Aorta (tissue), 5 donors: ENCODE measurements around the gene HACD4. TPM values are rescaled to one million over a fixed set of nuclear protein-coding genes. Genes with fewer than 3 reads are reported as not detected.

Experiments
- ATAC-seq: fragments of 200-7000 bp; cut with Tn5 transposase; one replicate; pipeline ENCODE4 v1.9.1; 2022; ENCODE audit warnings: moderate library complexity; ENCODE audit not compliant: low FRiP score
- DNase-seq, 2 donors: peaks; one replicate each; pipeline ENCODE4 v3.0.0-alpha.2; 2020
- H3K27ac ChIP-seq, 2 donors: one replicate each; pipeline ENCODE4 v1.5.1; 2013; ENCODE audit warnings: low read length in 2 of 2, mild to moderate bottlenecking in 2 of 2, moderate library complexity in 2 of 2, control low read depth in 1 of 2, inconsistent platforms in 1 of 2, low read depth in 1 of 2
- H3K27me3 ChIP-seq, 2 donors: one replicate each; pipeline ENCODE4 v1.6.1; 2013; ENCODE audit warnings: control low read depth in 1 of 2, low read length in 1 of 2, mild to moderate bottlenecking in 1 of 2, moderate library complexity in 1 of 2; ENCODE audit not compliant: insufficient read depth in 2 of 2, control insufficient read depth in 1 of 2
- H3K36me3 ChIP-seq, 2 donors: one replicate each; pipeline ENCODE4 v1.6.1; 2013; ENCODE audit warnings: control low read depth in 1 of 2, low read length in 1 of 2, mild to moderate bottlenecking in 1 of 2; ENCODE audit not compliant: insufficient read depth in 2 of 2, control insufficient read depth in 1 of 2
- H3K4me1 ChIP-seq, 2 donors: one replicate each; pipeline ENCODE4 v1.6.1; 2013; ENCODE audit warnings: low read length in 2 of 2, control low read depth in 1 of 2, mild to moderate bottlenecking in 1 of 2, moderate library complexity in 1 of 2; ENCODE audit not compliant: insufficient read depth in 2 of 2, control insufficient read depth in 1 of 2
- H3K4me3 ChIP-seq, 2 donors: one replicate each; pipeline ENCODE4 v1.5.1; 2013; ENCODE audit warnings: low read length in 2 of 2, control low read depth in 1 of 2, mild to moderate bottlenecking in 1 of 2
- H3K9me3 ChIP-seq: one replicate; pipeline ENCODE4 v1.6.1; 2013; ENCODE audit warnings: mild to moderate bottlenecking, low read length; ENCODE audit not compliant: control insufficient read depth
- WGBS, 2 donors: extraction: QIAGEN DNeasy Blood & Tissue Kit; methylation state at CpG; one replicate each; pipeline ENCODE4 v1.1.7; 2013; 5-methylcytosine and 5-hydroxymethylcytosine counted together
- intact Hi-C, 2 donors: fragments of 100-400 bp; cut with DNase I; formaldehyde crosslinking; loops; one replicate each; pipeline versions ENCODE4 v1.14.2 to v1.15.0; 2022
- polyA plus RNA-seq, 2 donors: library from polyadenylated mRNA; stranded (reverse); fragments of 200-250 nt; gene quantifications; one replicate each; pipeline ENCODE4 v1.2.3, GENCODE V29; 2013
- total RNA-seq, 2 donors: library from RNA; stranded (reverse); fragmentation: NEBNext Ultra II Directional; extraction: Animal tissue kit (Norgen Biotek cat#: 25700); gene quantifications; one replicate each; pipeline ENCODE4 v1.2.1, GENCODE V29; 2021
- donor health status: healthy with polysubstance abuse.
- donor health status: Bipolar disorder and iron deficiency.
- donor health status: DM: no; HTN: no; CAD: no.
- donor health status: DM: no; HTN: no; CAD: no.
- donor health status: DM: yes; HTN: yes; CAD: no.

The HACD4 gene
- total and polyA plus RNA-seq, 4 donors, result 1.3 to 6.8 (median 4.3) TPM

DNA sequence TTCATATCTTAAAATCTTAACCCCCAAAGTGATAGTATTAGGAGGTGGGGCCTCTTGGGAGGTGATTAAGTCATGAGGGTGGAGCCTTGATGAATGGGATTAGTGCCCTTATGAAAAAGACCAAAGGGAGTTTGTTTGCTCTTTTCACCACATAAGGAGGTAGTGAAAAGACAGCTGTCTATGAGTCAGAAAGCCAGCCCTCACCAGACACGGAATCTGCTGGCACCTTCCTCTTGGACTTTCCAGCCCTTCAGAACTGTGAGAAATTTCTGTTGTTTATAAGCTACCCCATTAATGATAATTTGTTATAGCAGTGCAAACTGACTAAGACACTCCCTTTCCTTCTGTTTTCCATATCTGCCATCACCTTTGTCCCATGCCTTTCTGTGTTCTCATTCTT is 25.5 kb upstream of the HACD4 start:
- ATAC-seq (no peak), DNase-seq (no peak)
- H3K36me3 ChIP-seq, result no peaks in the 10 kb centered on the region
- no peaks in the 10 kb centered on the region for H3K27me3 ChIP-seq
- no peaks in the 10 kb centered on the region for H3K4me1 ChIP-seq
- H3K27ac ChIP-seq, result no peak overlapping the region
- WGBS, 2 donors, result 56 to 67% methylated on average over 1 of the region's 1 CpG
- intact Hi-C loops, result no loop called here
- H3K4me3 ChIP-seq, result no peak overlapping the region
- H3K9me3 ChIP-seq, result no peaks in the 10 kb centered on the region

DNA sequence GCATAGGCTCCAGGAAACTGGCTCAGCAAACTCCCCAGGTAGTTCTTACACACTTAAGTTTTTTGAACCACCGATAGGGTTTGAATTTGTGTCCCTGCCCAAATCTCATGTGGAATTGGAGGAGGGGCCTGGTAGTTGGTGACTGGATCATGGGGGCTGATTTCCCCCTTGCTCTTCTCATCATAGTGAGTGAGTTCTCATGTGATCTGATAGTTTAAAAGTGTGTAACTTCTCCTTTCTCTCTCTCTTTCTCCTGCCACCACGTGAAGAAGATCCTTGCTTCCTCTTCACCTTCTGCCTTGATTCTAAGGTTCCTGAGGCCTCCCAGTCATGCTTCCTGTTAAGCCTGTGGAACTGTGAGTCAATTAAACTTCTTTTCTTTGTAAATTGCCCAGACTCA is 22.4 kb upstream of the HACD4 start:
- no peaks in the 10 kb centered on the region for H3K36me3 ChIP-seq
- no peaks in the 10 kb centered on the region for H3K4me1 ChIP-seq
- intact Hi-C loops, result no loop called here
- no peak overlapping the region for H3K27ac ChIP-seq
- DNase-seq, result no peak
- 41 to 47% methylated on average over 2 of the region's 2 CpGs for WGBS, 2 donors
- H3K4me3 ChIP-seq, result no peak overlapping the region
- no peaks in the 10 kb centered on the region for H3K27me3 ChIP-seq
- no peaks in the 10 kb centered on the region for H3K9me3 ChIP-seq
- no peak for ATAC-seq

DNA sequence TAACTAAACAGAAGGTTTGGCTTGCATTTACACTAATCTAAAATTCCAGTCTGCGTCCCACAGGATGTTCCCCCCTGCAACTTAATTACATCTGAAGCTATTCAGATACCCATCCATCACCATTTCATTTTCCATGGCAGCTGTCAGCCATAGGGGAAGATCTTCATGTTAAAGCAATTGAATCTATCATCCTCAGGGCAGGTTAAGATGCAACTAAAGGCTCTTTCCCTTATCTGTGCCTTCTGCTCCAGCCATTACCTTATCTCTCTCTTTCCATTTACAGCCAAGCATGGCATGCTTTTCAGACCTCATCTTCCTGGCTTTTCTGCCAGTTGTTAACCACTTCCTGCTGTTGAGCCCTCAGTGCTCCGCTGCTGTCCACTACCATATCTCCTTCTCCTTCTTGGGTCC is 15.8 kb upstream of the HACD4 start:
- no peak for DNase-seq
- Histone ChIP-seq H3K4me3 (no peak overlapping the region), H3K9me3 (no peaks in the 10 kb centered on the region), H3K27ac (no peak overlapping the region), H3K36me3 (no peaks in the 10 kb centered on the region), H3K4me1 (no peaks in the 10 kb centered on the region), H3K27me3 (no peaks in the 10 kb centered on the region)
- intact Hi-C loops, result no loop called here
- WGBS, 2 donors, result 72 to 79% methylated on average over 2 of the region's 2 CpGs
- ATAC-seq, result no peak

DNA sequence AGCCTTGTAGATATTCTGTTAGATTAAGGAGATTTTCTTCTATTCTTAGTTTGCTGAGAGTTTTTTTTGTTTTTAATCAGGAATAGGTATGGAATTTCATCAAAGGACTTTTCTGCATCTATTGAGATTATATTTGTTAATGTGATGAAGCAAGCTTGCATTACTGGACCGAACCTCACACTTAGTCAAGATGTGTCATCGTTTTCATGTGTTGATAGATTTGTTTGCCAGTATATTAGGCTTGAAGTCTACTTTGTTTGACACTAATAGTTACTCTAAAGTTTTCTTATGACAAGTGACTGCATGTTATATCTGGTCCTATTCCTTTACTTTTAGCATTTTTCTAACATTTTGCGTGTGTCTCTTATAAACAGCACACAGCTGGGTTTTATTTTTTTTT is 12.4 kb upstream of the HACD4 start:
- Histone ChIP-seq H3K36me3 (no peaks in the 10 kb centered on the region), H3K27ac (no peak overlapping the region), H3K27me3 (no peaks in the 10 kb centered on the region), H3K4me1 (no peaks in the 10 kb centered on the region), H3K4me3 (no peak overlapping the region), H3K9me3 (no peaks in the 10 kb centered on the region)
- intact Hi-C loops, result no loop called here
- no peak for ATAC-seq
- WGBS, 2 donors, result 83 to 88% methylated on average over 3 of the region's 3 CpGs
- DNase-seq, result no peak

DNA sequence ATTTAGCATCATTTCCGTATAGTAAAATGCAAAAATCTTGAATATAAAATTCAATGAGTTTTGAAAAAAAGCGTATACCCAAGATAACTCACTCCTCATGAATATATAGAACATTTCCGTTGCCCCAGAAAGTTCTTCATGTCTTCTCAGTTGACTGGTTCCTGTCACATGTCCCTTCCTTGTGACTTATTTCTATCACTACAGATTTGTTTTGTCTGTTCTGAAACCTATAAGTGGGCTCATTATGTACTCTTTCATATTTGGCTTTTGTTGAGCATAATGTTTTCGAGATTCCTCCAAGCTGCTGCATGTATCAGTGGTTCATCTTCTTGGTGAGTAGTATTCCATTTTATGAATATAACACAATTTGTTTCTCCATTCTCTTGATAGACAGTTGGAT is 11.0 kb upstream of the HACD4 start:
- intact Hi-C loops, result no loop called here
- 86 to 87% methylated on average over 4 of the region's 4 CpGs for WGBS, 2 donors
- H3K4me1 ChIP-seq, result no peaks in the 10 kb centered on the region
- H3K4me3 ChIP-seq, result no peak overlapping the region
- H3K27me3 ChIP-seq, result no peaks in the 10 kb centered on the region
- ATAC-seq (no peak), DNase-seq (no peak)
- H3K36me3 ChIP-seq, result no peaks in the 10 kb centered on the region
- no peaks in the 10 kb centered on the region for H3K9me3 ChIP-seq
- H3K27ac ChIP-seq, result no peak overlapping the region

DNA sequence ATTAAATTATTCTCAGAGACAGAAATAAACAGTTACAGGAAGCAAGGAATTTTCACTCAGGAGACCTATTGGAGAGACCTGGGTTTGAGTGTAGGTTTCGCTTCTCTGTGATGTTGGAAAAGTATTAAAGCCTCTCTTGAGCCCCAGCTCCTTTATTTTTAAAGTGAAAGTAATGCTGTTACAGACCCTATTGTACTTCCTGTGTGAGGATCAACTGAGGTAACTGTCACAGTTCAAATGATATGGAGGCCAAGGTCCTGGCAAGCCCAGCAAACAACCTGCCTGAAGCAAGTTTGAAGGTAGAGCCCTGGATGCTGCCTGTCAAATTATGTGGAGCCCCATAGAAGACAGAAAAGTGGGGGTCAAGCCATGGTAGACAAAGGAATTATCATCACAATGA is 7.9 kb upstream of the HACD4 start:
- Histone ChIP-seq H3K9me3 (no peaks in the 10 kb centered on the region), H3K27me3 (no peaks in the 10 kb centered on the region), H3K36me3 (no peaks in the 10 kb centered on the region), H3K27ac (no peak overlapping the region), H3K4me1 (no peaks in the 10 kb centered on the region), H3K4me3 (no peak overlapping the region)
- WGBS, 2 donors, result 91 to 95% methylated on average over 1 of the region's 1 CpG
- ATAC-seq (no peak), DNase-seq (no peak)
- intact Hi-C loops, result no loop called here

DNA sequence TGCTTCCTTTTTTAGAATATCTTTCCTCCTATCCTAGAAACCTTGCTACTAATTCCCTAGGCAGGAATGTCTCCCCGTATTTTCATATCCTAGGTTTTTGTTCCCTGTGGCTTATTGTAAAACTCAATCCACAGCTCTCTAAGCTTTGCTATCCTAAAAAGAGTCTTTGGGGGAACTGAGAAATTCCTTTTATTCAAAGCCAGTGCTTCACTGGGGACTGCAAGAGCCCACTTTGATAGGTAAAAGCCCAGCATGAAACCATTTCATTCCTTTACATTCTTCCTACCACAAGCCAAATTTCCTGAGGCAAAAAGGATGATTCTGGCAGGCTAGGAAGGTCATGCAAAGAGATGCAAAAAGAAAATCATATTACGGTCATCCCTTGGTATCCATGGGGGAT is 5.8 kb upstream of the HACD4 start:
- WGBS, 2 donors, result 95% methylated on average over 2 of the region's 2 CpGs

DNA sequence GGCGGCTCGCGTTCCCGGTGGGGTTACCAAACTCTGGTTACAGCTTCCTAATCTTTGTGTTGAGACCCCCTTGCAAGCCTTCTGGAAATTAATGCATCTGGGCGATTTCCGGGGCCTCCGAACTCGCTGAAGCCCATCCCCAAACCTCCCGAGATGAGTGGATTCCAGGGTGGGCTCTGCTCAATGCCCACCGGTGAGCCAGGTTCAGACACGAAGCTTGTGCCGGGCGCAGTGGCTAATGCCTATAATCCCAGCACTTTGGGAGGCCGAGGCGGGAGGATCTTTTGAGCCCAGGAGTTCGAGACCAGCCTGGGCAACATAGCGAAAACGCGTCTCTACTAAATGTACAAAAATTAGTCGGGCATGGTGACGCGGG is 356 bp upstream of the HACD4 start:
- peak in 1 of 2 donors; percentile 70 for DNase-seq
- Histone ChIP-seq H3K36me3 (no peaks in the 10 kb centered on the region), H3K27ac (peak overlapping the region in 1 of 2 donors; percentile 0), H3K4me3 (peak overlapping the region; percentile 15 to 21), H3K9me3 (no peaks in the 10 kb centered on the region), H3K27me3 (no peaks in the 10 kb centered on the region), H3K4me1 (no peaks in the 10 kb centered on the region)
- WGBS, 2 donors, result 68 to 72% methylated on average over 22 of the region's 22 CpGs
- intact Hi-C loops, result loop anchor here in 1 of 2 donors (5.0 kb wide), 2 partner anchors 36 to 49 kb away; no protein-coding TSS in a partner anchor
- ATAC-seq, result no peak

More for the DNA sequence above, 5.8 kb upstream of the HACD4 start:
- DNase-seq (no peak), ATAC-seq (no peak)
- intact Hi-C loops, result no loop called here
- Histone ChIP-seq H3K27ac (no peak overlapping the region), H3K27me3 (no peaks in the 10 kb centered on the region), H3K4me3 (no peak overlapping the region), H3K4me1 (no peaks in the 10 kb centered on the region), H3K9me3 (no peaks in the 10 kb centered on the region), H3K36me3 (no peaks in the 10 kb centered on the region)

DNA sequence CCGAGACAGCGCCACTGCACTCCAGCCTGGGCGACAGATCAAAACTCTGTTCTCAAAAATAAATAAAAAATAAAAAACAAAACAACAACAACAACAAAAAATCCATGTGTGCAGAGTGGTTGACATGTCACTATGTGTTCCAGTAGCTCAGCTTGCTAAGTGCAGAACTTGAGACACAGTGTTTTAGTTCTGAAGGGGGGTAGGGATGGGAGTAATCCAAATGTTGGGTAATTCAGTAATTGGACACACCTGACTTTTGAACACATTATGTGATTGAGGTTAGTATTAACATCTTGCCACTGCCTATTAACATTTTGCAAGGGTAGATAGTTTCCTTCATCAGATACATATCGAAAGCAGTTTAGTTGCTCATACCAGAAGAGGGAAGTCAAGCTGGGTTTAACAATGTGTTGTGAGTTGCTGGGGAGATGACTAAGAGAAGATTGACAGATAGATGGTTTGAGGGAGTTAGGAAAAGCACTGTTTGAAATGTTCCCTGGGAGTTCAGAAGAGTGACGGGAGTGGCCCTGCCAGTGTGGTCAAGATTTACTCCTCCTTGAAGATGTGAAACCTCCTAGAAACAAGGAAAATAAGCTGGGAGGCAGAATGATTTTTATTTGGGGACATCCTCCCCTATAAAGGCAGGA is 928 bp downstream of the HACD4 start:
- Histone ChIP-seq H3K4me1 (no peaks in the 10 kb centered on the region), H3K27ac (peak overlapping the region in 1 of 2 donors; percentile 59), H3K27me3 (no peaks in the 10 kb centered on the region), H3K9me3 (no peaks in the 10 kb centered on the region), H3K36me3 (no peaks in the 10 kb centered on the region), H3K4me3 (peak overlapping the region in 1 of 2 donors; percentile 21)
- no peak for DNase-seq
- WGBS, 2 donors, result 71 to 74% methylated on average over 5 of the region's 5 CpGs
- ATAC-seq, result peak; percentile 52
- intact Hi-C loops, result loop anchor here in 1 of 2 donors (5.0 kb wide), 2 partner anchors 37 to 48 kb away; no protein-coding TSS in a partner anchor
